ENCODE measurements around the gene MECR. TPM values are rescaled to one million over a fixed set of nuclear protein-coding genes. Genes with fewer than 3 reads are reported as not detected.

The MECR gene
- total RNA-seq, 5 donors from 2014 or later (not counting 1 experiment from before 2014, with no cell fraction given): 9.5 to 17.8 (median 17.3) TPM

DNA sequence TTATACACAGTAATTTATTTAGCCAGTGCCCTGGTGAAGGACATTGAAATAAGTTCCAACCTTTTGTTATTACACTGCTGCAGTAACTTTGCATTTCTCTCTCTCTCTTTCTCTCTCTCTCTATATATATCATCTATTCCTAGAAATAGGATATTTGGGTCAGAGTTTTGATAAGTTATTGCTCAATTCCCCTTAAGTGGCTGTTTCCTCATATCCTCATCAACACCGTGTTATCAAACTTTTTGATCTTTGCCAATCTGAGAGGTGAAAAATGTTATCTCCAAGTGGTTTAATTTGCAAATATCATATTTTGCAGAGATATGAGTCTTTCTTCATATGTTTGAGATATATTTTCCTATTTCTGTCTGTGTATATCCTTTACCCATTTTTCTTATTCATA is 47.4 kb downstream of the MECR start:
- Mint-ChIP-seq H3K27me3 (no peaks in the 10 kb centered on the region), H3K4me1 (peaks cover 35 to 42% (median 35%) of the 10 kb centered on the region in 3 donors), H3K27ac (peak overlapping the region in 1 of 2 donors; percentile 92), H3K9me3 (no peaks in the 10 kb centered on the region), H3K4me3 (peak overlapping the region; percentile 89 to 95 (median 92)), H3K36me3 (peaks cover 7% of the 10 kb centered on the region)
- no peaks in the 10 kb centered on the region for H3K27me3 ChIP-seq (replicated peaks in 1 of 2; ENCODE audit: control insufficient read depth in 2 of 2, extremely low read depth in 1 of 2, insufficient read depth in 2 of 2, low read length in 1 of 2)
- CTCF ChIA-PET: interaction anchor here (0.7 to 2.7 kb wide), 6 partner anchors 14 to 540 kb away, joined by 3 to 35 read pairs (median 4); partner anchors contain the start of gene TAF12 (in 1 of the 2)
- no peaks in the 10 kb centered on the region for H3K9me3 ChIP-seq
- no CpG with 5 or more reads among the region's 1 CpG for WGBS (ENCODE audit: insufficient coverage)
- POLR2A ChIA-PET: no interaction called here
- DNase-seq (no peak), ATAC-seq (replicated peaks in 1 of 4) (no peak)
- peaks cover 21 to 22% of the 10 kb centered on the region in 2 experiments for H3K4me1 ChIP-seq (ENCODE audit: control insufficient read depth in 1 of 2, extremely low read depth in 1 of 2, insufficient read depth in 2 of 2, low read length in 2 of 2)
- H3K27ac ChIP-seq (ENCODE audit: low read length): no peak overlapping the region
- peaks cover 0 to 5% of the 10 kb centered on the region in 2 donors for H3K36me3 ChIP-seq (ENCODE audit: control insufficient read depth in 2 of 2, extremely low read depth in 1 of 2, insufficient read depth in 1 of 2, low read length in 1 of 2)
- H3K4me3 ChIP-seq (ENCODE audit: control insufficient read depth in 1 of 2, extremely low read depth in 1 of 2, low read length in 1 of 2): no peak overlapping the region

DNA sequence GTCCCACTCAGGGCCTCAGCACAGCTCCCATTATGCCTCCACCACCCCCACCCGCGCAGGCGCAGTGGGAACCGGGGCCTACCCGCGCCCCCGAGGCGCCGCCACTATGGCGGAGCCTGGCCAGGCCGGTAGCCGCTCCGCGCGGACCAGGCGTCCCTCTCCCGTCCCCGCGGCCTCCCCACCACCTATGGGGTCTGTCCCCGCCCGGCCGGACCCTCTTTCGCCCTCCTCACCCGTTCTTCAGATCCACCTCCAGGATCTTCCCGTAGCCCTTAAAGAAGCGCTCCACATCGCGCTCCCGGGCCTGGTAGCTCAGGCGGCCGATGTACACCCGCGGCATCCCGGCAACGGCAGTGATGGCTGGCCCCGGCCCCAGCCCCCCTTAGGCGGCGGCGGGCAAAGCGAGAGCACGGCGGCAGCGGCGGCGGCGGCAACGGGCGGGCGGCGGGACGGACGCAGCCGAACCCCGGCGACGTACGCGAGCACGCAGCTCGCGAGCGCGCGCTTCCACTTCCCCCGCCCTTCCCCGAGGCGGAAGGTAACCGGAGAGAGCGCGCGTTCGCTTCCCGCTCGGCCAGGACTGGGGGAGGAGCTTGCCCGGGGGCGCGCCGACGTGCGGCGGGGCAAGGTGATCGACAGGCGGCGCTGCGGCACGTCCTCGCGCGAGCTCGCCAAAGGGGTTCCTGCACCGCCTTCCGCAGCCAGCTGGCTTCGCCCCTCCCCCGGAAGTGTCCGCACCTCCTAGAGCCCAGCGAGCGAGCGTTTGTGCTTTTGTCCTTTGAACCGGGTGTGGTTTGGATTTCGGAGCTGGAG is 49.1 kb downstream of the MECR start, which contains the start of gene SRSF4:
TSS of gene SRSF4 (minus strand) at position 488 of the 813 bp plus-strand sequence. CDS start at position 340, 148 bp downstream.
- H3K27ac ChIP-seq (ENCODE audit: low read length): peak within 1 kb of the TSS; percentile 99
- H3K36me3 ChIP-seq (ENCODE audit: control insufficient read depth in 2 of 2, extremely low read depth in 1 of 2, insufficient read depth in 1 of 2, low read length in 1 of 2): peaks cover 0 to 5% of the 10 kb centered on the region in 2 donors
- ATAC-seq (replicated peaks in 1 of 4): peak; percentile 89 to 97 (median 92)
- ChIA-PET CTCF (interaction anchor here (0.5 to 2.7 kb wide), 20 partner anchors 14 to 1623 kb away, joined by 3 to 35 read pairs (median 4); partner anchors contain the start of genes STX12 (in 1 of the 2), TAF12 (in 1 of the 2) and YTHDF2 (in 1 of the 2)), POLR2A (interaction anchor here (0.5 to 1.6 kb wide), 9 partner anchors 12 to 746 kb away, joined by 3 to 8 read pairs (median 4); partner anchors contain the start of genes TAF12 (in 1 of the 2) and YTHDF2 (in 1 of the 2))
- peak within 1 kb of the TSS; percentile 89 to 98 for H3K4me3 ChIP-seq (ENCODE audit: control insufficient read depth in 1 of 2, extremely low read depth in 1 of 2, low read length in 1 of 2)
- H3K4me1 ChIP-seq (ENCODE audit: control insufficient read depth in 1 of 2, extremely low read depth in 1 of 2, insufficient read depth in 2 of 2, low read length in 2 of 2): peaks cover 30 to 33% of the 10 kb centered on the region in 2 experiments
- H3K9me3 ChIP-seq: no peaks in the 10 kb centered on the region
- 0% methylated on average over 98 of the region's 100 CpGs for WGBS (ENCODE audit: insufficient coverage)
- peaks cover 51 to 57% (median 51%) of the 10 kb centered on the region in 3 donors for H3K4me1 Mint-ChIP-seq
- peaks cover 11% of the 10 kb centered on the region for H3K36me3 Mint-ChIP-seq
- no peaks in the 10 kb centered on the region for H3K27me3 ChIP-seq (replicated peaks in 1 of 2; ENCODE audit: control insufficient read depth in 2 of 2, extremely low read depth in 1 of 2, insufficient read depth in 2 of 2, low read length in 1 of 2)
- no peaks in the 10 kb centered on the region for H3K9me3 Mint-ChIP-seq
- DNase-seq: peak; percentile 96 to 99 (median 98)
- H3K4me3 Mint-ChIP-seq: peak within 1 kb of the TSS; percentile 89 to 95 (median 92)
- H3K27me3 Mint-ChIP-seq: no peaks in the 10 kb centered on the region
- peak within 1 kb of the TSS; percentile 92 to 96 for H3K27ac Mint-ChIP-seq

DNA sequence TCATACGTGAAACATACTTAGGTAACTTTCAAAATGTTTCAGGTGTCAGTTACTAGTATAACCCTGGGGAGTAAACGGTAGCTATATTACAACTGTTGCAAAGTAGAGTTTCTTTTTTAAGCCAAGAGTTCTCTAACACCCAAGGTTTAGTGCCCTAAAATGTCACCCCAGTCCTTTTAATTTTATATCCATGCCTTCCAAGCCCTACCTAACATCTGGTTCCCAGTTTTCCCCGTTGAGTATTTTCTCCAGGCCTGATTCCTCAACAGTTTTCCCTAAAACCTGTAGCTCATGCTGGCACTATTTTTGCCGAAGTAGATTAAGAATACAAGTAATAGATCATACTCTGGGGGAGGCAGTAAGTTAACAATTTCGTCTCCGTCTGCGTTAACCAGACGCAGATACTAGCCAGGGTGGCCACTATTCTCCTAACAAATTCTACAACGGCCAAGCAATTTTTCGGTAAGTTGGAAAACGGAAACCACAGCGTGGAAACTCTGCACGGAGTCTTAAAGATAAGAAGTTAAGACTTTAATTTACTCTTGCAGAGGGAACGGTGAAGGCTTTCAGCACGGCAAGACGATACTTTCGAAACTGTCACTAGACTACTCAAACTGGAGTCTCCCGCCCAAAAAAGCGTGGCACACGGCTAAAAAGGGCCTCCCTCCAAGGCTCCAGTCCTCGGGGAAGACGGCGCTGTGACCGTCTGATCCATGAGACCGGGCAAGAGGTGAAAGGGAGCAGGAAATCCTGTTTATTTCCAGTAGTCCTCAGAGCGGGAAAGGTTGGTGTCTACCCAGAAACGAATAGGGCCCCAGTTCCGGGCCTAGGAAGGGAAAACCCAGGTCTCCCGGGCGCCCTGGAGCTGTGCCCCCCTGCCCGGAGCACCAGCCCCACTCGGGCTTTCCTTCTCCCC is 50.0 kb downstream of the MECR start:
- CTCF ChIA-PET: interaction anchor here (0.6 to 2.7 kb wide), 10 partner anchors 17 to 1407 kb away, joined by 3 to 35 read pairs (median 5); partner anchors contain the start of genes STX12 (in 1 of the 2) and YTHDF2 (in 1 of the 2)
- Histone ChIP-seq H3K36me3 (ENCODE audit: control insufficient read depth in 2 of 2, extremely low read depth in 1 of 2, insufficient read depth in 1 of 2, low read length in 1 of 2) (peaks cover 0 to 5% of the 10 kb centered on the region in 2 donors), H3K4me3 (ENCODE audit: control insufficient read depth in 1 of 2, extremely low read depth in 1 of 2, low read length in 1 of 2) (peak overlapping the region; percentile 89 to 98), H3K4me1 (ENCODE audit: control insufficient read depth in 1 of 2, extremely low read depth in 1 of 2, insufficient read depth in 2 of 2, low read length in 2 of 2) (peaks cover 33 to 34% of the 10 kb centered on the region in 2 experiments), H3K27me3 (replicated peaks in 1 of 2; ENCODE audit: control insufficient read depth in 2 of 2, extremely low read depth in 1 of 2, insufficient read depth in 2 of 2, low read length in 1 of 2) (no peaks in the 10 kb centered on the region), H3K27ac (ENCODE audit: low read length) (peak overlapping the region; percentile 99), H3K9me3 (no peaks in the 10 kb centered on the region)
- Mint-ChIP-seq H3K4me1 (peaks cover 58 to 65% (median 59%) of the 10 kb centered on the region in 3 donors), H3K4me3 (peak overlapping the region; percentile 89 to 95 (median 92)), H3K27me3 (no peaks in the 10 kb centered on the region), H3K36me3 (peaks cover 11% of the 10 kb centered on the region), H3K9me3 (no peaks in the 10 kb centered on the region), H3K27ac (peak overlapping the region; percentile 88 to 89)
- DNase-seq (peak in 6 of 35 experiments; percentile 3 to 14 (median 6)), ATAC-seq (replicated peaks in 1 of 4) (no peak)
- WGBS (ENCODE audit: insufficient coverage): 0% methylated on average over 14 of the region's 32 CpGs
- POLR2A ChIA-PET: interaction anchor here (0.5 to 1.6 kb wide), 8 partner anchors 11 to 745 kb away, joined by 3 to 8 read pairs (median 4); partner anchors contain the start of gene TAF12 (in 1 of the 2)

DNA sequence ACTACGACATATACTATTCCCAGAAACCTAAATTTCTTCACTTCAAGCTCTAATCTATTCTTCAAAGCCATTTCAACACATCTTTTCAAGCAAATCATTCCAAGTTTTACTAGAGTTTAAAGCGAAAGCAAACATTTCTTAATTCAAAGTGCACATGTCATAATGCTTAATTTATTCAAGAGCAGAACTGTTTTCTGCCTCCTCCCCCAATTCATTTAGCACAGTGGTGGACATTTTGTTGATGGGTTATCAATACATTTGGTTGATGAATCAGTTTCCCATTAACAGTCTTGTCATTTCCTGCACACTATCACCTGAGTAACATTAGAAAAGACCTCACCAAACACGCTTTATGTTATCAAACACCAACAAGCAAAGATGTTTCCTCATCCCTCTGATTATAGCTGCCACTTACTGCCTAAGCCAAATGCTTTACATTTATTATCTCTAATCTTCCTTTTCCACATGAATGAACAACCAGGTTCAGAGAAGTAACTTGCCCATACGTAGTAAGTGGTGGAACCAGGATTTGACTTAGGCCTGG is 51.0 kb downstream of the MECR start:
- WGBS (ENCODE audit: insufficient coverage): 24% methylated on average over 2 of the region's 4 CpGs
- peaks cover 0 to 5% of the 10 kb centered on the region in 2 donors for H3K36me3 ChIP-seq (ENCODE audit: control insufficient read depth in 2 of 2, extremely low read depth in 1 of 2, insufficient read depth in 1 of 2, low read length in 1 of 2)
- DNase-seq (no peak), ATAC-seq (replicated peaks in 1 of 4) (no peak)
- H3K27ac Mint-ChIP-seq: peak overlapping the region; percentile 50 to 84
- H3K4me1 Mint-ChIP-seq: peaks cover 59 to 66% (median 60%) of the 10 kb centered on the region in 3 donors
- POLR2A ChIA-PET: interaction anchor here (0.8 to 1.1 kb wide), 3 partner anchors 10 to 23 kb away, joined by 3 to 6 read pairs (median 4); no protein-coding TSS in a partner anchor
- CTCF ChIA-PET: interaction anchor here (0.7 to 0.9 kb wide), 3 partner anchors 443 to 851 kb away, joined by 3 to 9 read pairs (median 6); partner anchors contain the start of genes MED18 (in 1 of the 2) and YTHDF2 (in 1 of the 2)
- no peaks in the 10 kb centered on the region for H3K27me3 Mint-ChIP-seq
- peak overlapping the region; percentile 9 for H3K27ac ChIP-seq (ENCODE audit: low read length)
- peak overlapping the region; percentile 38 to 98 for H3K4me3 ChIP-seq (ENCODE audit: control insufficient read depth in 1 of 2, extremely low read depth in 1 of 2, low read length in 1 of 2)
- H3K27me3 ChIP-seq (replicated peaks in 1 of 2; ENCODE audit: control insufficient read depth in 2 of 2, extremely low read depth in 1 of 2, insufficient read depth in 2 of 2, low read length in 1 of 2): no peaks in the 10 kb centered on the region
- peak overlapping the region; percentile 89 to 95 (median 92) for H3K4me3 Mint-ChIP-seq
- H3K36me3 Mint-ChIP-seq: peaks cover 11% of the 10 kb centered on the region
- H3K4me1 ChIP-seq (ENCODE audit: control insufficient read depth in 1 of 2, extremely low read depth in 1 of 2, insufficient read depth in 2 of 2, low read length in 2 of 2): peaks cover 34 to 35% of the 10 kb centered on the region in 2 experiments
- H3K9me3 Mint-ChIP-seq: no peaks in the 10 kb centered on the region
- H3K9me3 ChIP-seq: no peaks in the 10 kb centered on the region

DNA sequence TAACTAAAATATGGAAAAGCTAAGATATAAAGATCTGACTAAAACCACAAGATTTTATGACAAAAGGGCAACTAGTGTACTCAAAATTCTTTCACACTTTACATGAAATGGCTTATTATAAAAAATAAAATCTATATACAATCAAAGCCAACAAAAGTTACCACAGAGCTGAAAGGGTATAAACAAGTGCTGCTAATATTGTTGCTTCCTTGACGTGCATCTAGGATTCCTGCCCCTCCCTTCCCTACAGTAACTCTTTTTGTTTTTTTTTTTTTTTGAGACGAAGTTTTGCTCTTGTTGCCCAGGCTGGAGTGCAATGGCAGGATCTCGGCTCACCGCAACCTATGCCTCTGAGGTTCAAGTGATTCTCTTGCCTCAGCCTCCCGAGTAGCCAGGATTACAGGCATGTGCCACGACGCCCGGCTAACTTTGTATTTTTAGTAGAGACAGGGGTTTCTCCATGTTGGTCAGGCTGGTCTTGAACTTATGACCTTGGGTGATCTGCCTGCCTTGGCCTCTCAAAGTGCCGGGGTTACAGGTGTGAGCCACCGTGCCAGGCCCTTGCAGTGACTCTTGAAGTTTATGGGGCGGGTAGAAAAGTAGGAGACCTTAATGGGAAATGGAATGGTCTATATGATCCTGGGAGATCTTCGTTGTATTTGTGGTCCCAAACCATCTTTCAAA is 53.6 kb downstream of the MECR start:
- no peak for DNase-seq
- H3K27ac ChIP-seq (ENCODE audit: low read length): no peak overlapping the region
- H3K4me1 Mint-ChIP-seq: peaks cover 64 to 67% (median 66%) of the 10 kb centered on the region in 3 donors

More for the DNA sequence above, 53.6 kb downstream of the MECR start:
- Histone ChIP-seq H3K9me3 (no peaks in the 10 kb centered on the region), H3K4me1 (ENCODE audit: control insufficient read depth in 1 of 2, extremely low read depth in 1 of 2, insufficient read depth in 2 of 2, low read length in 2 of 2) (peaks cover 39 to 46% of the 10 kb centered on the region in 2 experiments), H3K4me3 (ENCODE audit: control insufficient read depth in 1 of 2, extremely low read depth in 1 of 2, low read length in 1 of 2) (no peak overlapping the region), H3K27me3 (replicated peaks in 1 of 2; ENCODE audit: control insufficient read depth in 2 of 2, extremely low read depth in 1 of 2, insufficient read depth in 2 of 2, low read length in 1 of 2) (no peaks in the 10 kb centered on the region), H3K36me3 (ENCODE audit: control insufficient read depth in 2 of 2, extremely low read depth in 1 of 2, insufficient read depth in 1 of 2, low read length in 1 of 2) (peaks cover 0 to 10% of the 10 kb centered on the region in 2 donors)
- POLR2A ChIA-PET: interaction anchor here (0.5 to 0.8 kb wide), 4 partner anchors 10 to 1248 kb away, joined by 3 to 9 read pairs (median 4); no protein-coding TSS in a partner anchor
- ATAC-seq (replicated peaks in 1 of 4): no peak
- Mint-ChIP-seq H3K36me3 (peaks cover 19% of the 10 kb centered on the region), H3K4me3 (peak overlapping the region; percentile 21 to 89 (median 32)), H3K9me3 (no peaks in the 10 kb centered on the region), H3K27me3 (no peaks in the 10 kb centered on the region), H3K27ac (peak overlapping the region; percentile 16 to 56)
- CTCF ChIA-PET: interaction anchor here in 1 of 2 donors (0.7 to 1.1 kb wide), 2 partner anchors 10 to 1259 kb away, joined by 3 read pairs; no protein-coding TSS in a partner anchor
- 87% methylated on average over 7 of the region's 12 CpGs for WGBS (ENCODE audit: insufficient coverage)

Data from T-cell (primary cell).